Mesodermal cell (in vitro differentiated cells): ENCODE results near the gene SBK1.

Source experiments
- H3K27ac ChIP-seq: 2 replicates; pipeline ENCODE4 v1.7.0; 2013; ENCODE audit warnings: mild to moderate bottlenecking, low read depth, low read length, moderate library complexity; ENCODE audit not compliant: severe bottlenecking
- H3K36me3 ChIP-seq: 2 replicates; pipeline ENCODE4 v1.7.1; 2013; ENCODE audit warnings: mild to moderate bottlenecking, low read length, moderate library complexity; ENCODE audit not compliant: control insufficient read depth, insufficient read depth
- H3K4me1 ChIP-seq: one replicate; pipeline ENCODE4 v1.7.1; 2013; ENCODE audit warnings: mild to moderate bottlenecking, low read length; ENCODE audit not compliant: insufficient read depth, control insufficient read depth, poor library complexity, severe bottlenecking
- H3K4me3 ChIP-seq: 2 replicates; pipeline ENCODE4 v1.7.0; 2013; ENCODE audit warnings: low read length, control low read depth, mild to moderate bottlenecking; ENCODE audit not compliant: insufficient read depth, poor library complexity, severe bottlenecking; ENCODE audit errors: extremely low read depth
- H3K9me3 ChIP-seq: 2 replicates; pipeline ENCODE4 v1.7.1; 2013; ENCODE audit warnings: mild to moderate bottlenecking, low read length, moderate library complexity; ENCODE audit not compliant: control insufficient read depth
- WGBS, 2 experiments: methylation state at CpG; one replicate each; pipeline ENCODE4 v1.1.5; 2013; ENCODE audit warnings: missing lambda C conversion rate in 2 of 2; ENCODE audit not compliant: insufficient coverage in 2 of 2; 5-methylcytosine and 5-hydroxymethylcytosine counted together

SBK1 gene

GRCh38 chr16:28304214-28304613 lies 11.9 kb downstream of the SBK1 start:
- WGBS, 2 experiments, result 91 to 92% methylated on average over 5 to 6 of the region's 8 CpGs
- Histone ChIP-seq H3K9me3 (no peaks in the 10 kb centered on the region), H3K4me3 (no peak overlapping the region), H3K27ac (no peak overlapping the region), H3K36me3 (peaks cover 5% of the 10 kb centered on the region), H3K4me1 (no peaks in the 10 kb centered on the region)

GRCh38 chr16:28307936-28308335 lies 15.6 kb downstream of the SBK1 start:
- H3K36me3 ChIP-seq, result peaks cover 3% of the 10 kb centered on the region
- no peaks in the 10 kb centered on the region for H3K9me3 ChIP-seq
- no peaks in the 10 kb centered on the region for H3K4me1 ChIP-seq
- H3K27ac ChIP-seq, result no peak overlapping the region
- no peak overlapping the region for H3K4me3 ChIP-seq
- 88 to 100% methylated on average over 2 to 3 of the region's 5 CpGs for WGBS, 2 experiments

- Histone ChIP-seq H3K36me3 (no peaks in the 10 kb centered on the region), H3K4me3 (no peak overlapping the region), H3K4me1 (no peaks in the 10 kb centered on the region), H3K9me3 (no peaks in the 10 kb centered on the region), H3K27ac (no peak overlapping the region)
- WGBS, 2 experiments, result 92 to 94% methylated on average over 11 to 12 of the region's 14 CpGs
These were observed 16.7 kb downstream of the SBK1 start for GRCh38 chr16:28308794-28309584.

GRCh38 chr16:28309811-28310311 lies 17.5 kb downstream of the SBK1 start:
- no peaks in the 10 kb centered on the region for H3K36me3 ChIP-seq
- H3K27ac ChIP-seq, result no peak overlapping the region
- no peaks in the 10 kb centered on the region for H3K4me1 ChIP-seq
- WGBS, 2 experiments, result 93 to 96% methylated on average over 16 to 19 of the region's 20 CpGs
- no peak overlapping the region for H3K4me3 ChIP-seq
- no peaks in the 10 kb centered on the region for H3K9me3 ChIP-seq

GRCh38 chr16:28310796-28311195 lies 18.5 kb downstream of the SBK1 start:
- H3K4me3 ChIP-seq, result no peak overlapping the region
- no peaks in the 10 kb centered on the region for H3K4me1 ChIP-seq
- no peaks in the 10 kb centered on the region for H3K9me3 ChIP-seq
- H3K36me3 ChIP-seq, result no peaks in the 10 kb centered on the region
- no peak overlapping the region for H3K27ac ChIP-seq
- 91 to 95% methylated on average over 8 to 11 of the region's 11 CpGs for WGBS, 2 experiments

GRCh38 chr16:28311413-28311812 lies 19.1 kb downstream of the SBK1 start:
- no peaks in the 10 kb centered on the region for H3K4me1 ChIP-seq
- no peak overlapping the region for H3K27ac ChIP-seq
- no peak overlapping the region for H3K4me3 ChIP-seq
- H3K9me3 ChIP-seq, result no peaks in the 10 kb centered on the region
- no peaks in the 10 kb centered on the region for H3K36me3 ChIP-seq
- WGBS, 2 experiments, result 88% methylated on average over 2 to 3 of the region's 4 CpGs

- H3K36me3 ChIP-seq, result no peaks in the 10 kb centered on the region
- H3K9me3 ChIP-seq, result no peaks in the 10 kb centered on the region
- no peak overlapping the region for H3K4me3 ChIP-seq
- 91 to 95% methylated on average over 14 of the region's 14 CpGs for WGBS, 2 experiments
- no peaks in the 10 kb centered on the region for H3K4me1 ChIP-seq
- no peak overlapping the region for H3K27ac ChIP-seq
These were observed 19.6 kb downstream of the SBK1 start for GRCh38 chr16:28311913-28312312.

GRCh38 chr16:28312327-28312726 lies 20.0 kb downstream of the SBK1 start:
- Histone ChIP-seq H3K4me3 (no peak overlapping the region), H3K36me3 (no peaks in the 10 kb centered on the region), H3K4me1 (no peaks in the 10 kb centered on the region), H3K9me3 (no peaks in the 10 kb centered on the region), H3K27ac (no peak overlapping the region)
- WGBS, 2 experiments, result 93 to 95% methylated on average over 8 to 9 of the region's 10 CpGs

GRCh38 chr16:28313587-28313986 lies 21.3 kb downstream of the SBK1 start:
- Histone ChIP-seq H3K36me3 (no peaks in the 10 kb centered on the region), H3K4me3 (no peak overlapping the region), H3K4me1 (no peaks in the 10 kb centered on the region), H3K27ac (no peak overlapping the region), H3K9me3 (no peaks in the 10 kb centered on the region)
- 73 to 81% methylated on average over 4 to 7 of the region's 11 CpGs for WGBS, 2 experiments

GRCh38 chr16:28316054-28316453 lies 23.7 kb downstream of the SBK1 start:
- Histone ChIP-seq H3K9me3 (no peaks in the 10 kb centered on the region), H3K4me1 (no peaks in the 10 kb centered on the region), H3K27ac (no peak overlapping the region), H3K4me3 (no peak overlapping the region), H3K36me3 (peaks cover 4% of the 10 kb centered on the region)
- WGBS, 2 experiments, result 92 to 100% methylated on average over 2 to 6 of the region's 6 CpGs
